CD4-positive, alpha-beta memory T cell (primary cell): ENCODE data around the gene FAM227B. TPM values are rescaled to one million over a fixed set of nuclear protein-coding genes. Genes with fewer than 3 reads are reported as not detected.
"Not testable (repeated sequence)": the region's sequence is repeated elsewhere in the genome, so short reads cannot be mapped to it uniquely, and the experiment has no call there.

Experiments used
- CTCF ChIA-PET: fragments of 350-600 bp; sonication (Branson Sonifier 250); formaldehyde crosslinking; loops from one replicate; lab custom pipeline; 2021; ENCODE audit warnings: inconsistent platforms; ENCODE audit not compliant: partially characterized antibody; lab: Charles Lee
- POLR2A ChIA-PET: fragments of 350-600 bp; sonication (Branson Sonifier 250); formaldehyde crosslinking; loops from one replicate; lab custom pipeline; 2021; ENCODE audit not compliant: partially characterized antibody; lab: Charles Lee
- DNase-seq, 5 donors: peaks; one replicate each; pipeline versions ENCODE4 v3.0.0 to v3.0.0-alpha.2; 2020 to 2022; ENCODE audit warnings: mixed read lengths in 1 of 5
- H3K27ac ChIP-seq: one replicate; pipeline ENCODE4 v1.7.0; 2013; ENCODE audit warnings: low read depth, low read length
- H3K27me3 ChIP-seq: 2 replicates; pipeline ENCODE4 v1.7.0; 2013; ENCODE audit warnings: mild to moderate bottlenecking, low read length, moderate library complexity; ENCODE audit not compliant: insufficient read depth
- H3K36me3 ChIP-seq: 2 replicates; pipeline ENCODE4 v1.7.0; 2013; ENCODE audit warnings: mild to moderate bottlenecking, low read length, moderate library complexity; ENCODE audit not compliant: insufficient read depth
- H3K4me1 ChIP-seq: 2 replicates; pipeline ENCODE4 v1.7.0; 2013; ENCODE audit warnings: mild to moderate bottlenecking, low read length, moderate library complexity; ENCODE audit not compliant: insufficient read depth
- H3K4me3 ChIP-seq, 2 donors: one replicate each; pipeline ENCODE4 v1.7.0; 2013; ENCODE audit warnings: low read length in 2 of 2, mild to moderate bottlenecking in 1 of 2
- H3K9me3 ChIP-seq, 2 donors: one replicate each; pipeline ENCODE4 v1.7.0; 2013; ENCODE audit warnings: low read length in 2 of 2, control low read depth in 1 of 2; ENCODE audit not compliant: control insufficient read depth in 1 of 2
- H3K27ac Mint-ChIP-seq, 7 donors: one replicate each; pipeline ENCODE4 v1.8.0; 2020 to 2021; ENCODE audit warnings: mixed read lengths in 7 of 7, mild to moderate bottlenecking in 6 of 7, inconsistent platforms in 3 of 7, moderate library complexity in 3 of 7
- H3K27me3 Mint-ChIP-seq, 2 donors: one replicate each; pipeline ENCODE4 v1.8.0; 2020 to 2021; ENCODE audit warnings: mixed read lengths in 2 of 2
- H3K36me3 Mint-ChIP-seq, 2 donors: one replicate each; pipeline ENCODE4 v1.8.0; 2020 to 2021; ENCODE audit warnings: mixed read lengths in 2 of 2, inconsistent platforms in 1 of 2, mild to moderate bottlenecking in 1 of 2
- H3K4me1 Mint-ChIP-seq, 4 donors: one replicate each; pipeline ENCODE4 v1.8.0; 2020 to 2021; ENCODE audit warnings: mixed read lengths in 4 of 4, mild to moderate bottlenecking in 1 of 4
- H3K4me3 Mint-ChIP-seq, 8 donors: one replicate each; pipeline ENCODE4 v1.8.0; 2020 to 2021; ENCODE audit warnings: mixed read lengths in 8 of 8, mild to moderate bottlenecking in 7 of 8, moderate library complexity in 6 of 8, inconsistent platforms in 3 of 8
- H3K9me3 Mint-ChIP-seq, 8 donors: one replicate each; pipeline ENCODE4 v1.8.0; 2020 to 2021; ENCODE audit warnings: mixed read lengths in 8 of 8, mild to moderate bottlenecking in 5 of 8, inconsistent platforms in 3 of 8, moderate library complexity in 1 of 8
- intact Hi-C: fragments of 100-400 bp; cut with micrococcal nuclease; formaldehyde crosslinking; loops from one replicate; pipeline ENCODE4 v1.15.1; 2023
- polyA plus RNA-seq, 2 donors: library from polyadenylated mRNA; unstranded; fragments of 300-500 nt; fragmentation: Illumina TruSeq; gene quantifications; one replicate each; pipeline ENCODE4 v1.2.3, GENCODE V29; 2021
- total RNA-seq, 2 experiments: library from RNA; stranded (reverse); gene quantifications; one replicate each; pipeline ENCODE4 v1.2.3, GENCODE V29; 2021

The FAM227B gene
- total and polyA plus RNA-seq, 4 experiments from 2014 or later, result 11.5 to 18.4 (median 13.2) TPM

DNA sequence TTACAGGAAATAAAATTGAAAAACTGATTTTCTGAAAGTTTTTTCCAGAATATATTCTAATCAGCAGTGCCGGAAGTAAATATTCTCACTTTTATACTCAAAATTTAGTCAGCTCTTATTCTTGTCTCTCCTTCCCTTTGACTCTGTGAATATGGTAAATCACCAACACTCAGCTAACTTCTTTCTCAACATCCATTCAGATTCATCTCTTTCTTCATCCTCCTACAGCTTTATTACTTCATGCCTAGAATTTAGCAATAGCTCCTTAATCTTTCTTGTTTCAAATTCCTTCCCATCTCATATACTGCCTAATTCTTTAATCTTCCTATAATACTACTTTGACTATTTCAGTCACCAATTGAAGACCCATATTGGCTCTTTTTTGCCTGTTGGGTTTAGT, 129.7 kb downstream of the FAM227B start:
- Histone ChIP-seq H3K4me3 (no peak overlapping the region), H3K27ac (no peak overlapping the region), H3K36me3 (no peaks in the 10 kb centered on the region), H3K27me3 (no peaks in the 10 kb centered on the region), H3K4me1 (no peaks in the 10 kb centered on the region), H3K9me3 (no peaks in the 10 kb centered on the region)
- DNase-seq, result no peak
- H3K4me1 Mint-ChIP-seq, result no peaks in the 10 kb centered on the region
- H3K4me3 Mint-ChIP-seq, result no peak overlapping the region
- no peaks in the 10 kb centered on the region for H3K36me3 Mint-ChIP-seq
- H3K27me3 Mint-ChIP-seq, result no peaks in the 10 kb centered on the region
- intact Hi-C loops, result no loop called here
- H3K9me3 Mint-ChIP-seq, result no peaks in the 10 kb centered on the region
- H3K27ac Mint-ChIP-seq, result no peak overlapping the region
- CTCF ChIA-PET, result no interaction called here
- POLR2A ChIA-PET, result no interaction called here

DNA sequence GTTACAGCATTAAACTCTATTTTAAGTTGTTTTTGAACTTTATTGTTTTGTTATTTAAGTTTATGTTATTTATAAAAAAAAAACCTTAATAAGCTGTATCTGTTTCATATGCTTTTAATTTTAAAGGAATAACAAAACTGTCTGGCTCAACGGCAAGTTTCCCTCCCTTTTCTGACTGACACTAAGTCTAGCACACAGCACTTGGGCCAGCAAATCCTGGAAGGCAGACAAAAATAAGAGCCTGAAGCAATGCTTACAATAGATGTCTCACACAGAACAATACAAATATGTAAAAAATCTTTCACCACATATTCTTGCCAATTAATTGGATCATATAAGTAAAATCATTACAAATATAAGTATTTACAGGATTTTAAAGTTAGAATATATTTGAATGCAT, 135.2 kb downstream of the FAM227B start:
- H3K36me3 ChIP-seq, H3K27me3 Mint-ChIP-seq, H3K4me3 ChIP-seq, H3K27ac ChIP-seq, H3K4me1 Mint-ChIP-seq, DNase-seq, H3K9me3 Mint-ChIP-seq, CTCF ChIA-PET, H3K9me3 ChIP-seq, H3K36me3 Mint-ChIP-seq, POLR2A ChIA-PET, H3K27ac Mint-ChIP-seq, intact Hi-C loops, H3K27me3 ChIP-seq, H3K4me1 ChIP-seq, H3K4me3 Mint-ChIP-seq: not testable (repeated sequence)

DNA sequence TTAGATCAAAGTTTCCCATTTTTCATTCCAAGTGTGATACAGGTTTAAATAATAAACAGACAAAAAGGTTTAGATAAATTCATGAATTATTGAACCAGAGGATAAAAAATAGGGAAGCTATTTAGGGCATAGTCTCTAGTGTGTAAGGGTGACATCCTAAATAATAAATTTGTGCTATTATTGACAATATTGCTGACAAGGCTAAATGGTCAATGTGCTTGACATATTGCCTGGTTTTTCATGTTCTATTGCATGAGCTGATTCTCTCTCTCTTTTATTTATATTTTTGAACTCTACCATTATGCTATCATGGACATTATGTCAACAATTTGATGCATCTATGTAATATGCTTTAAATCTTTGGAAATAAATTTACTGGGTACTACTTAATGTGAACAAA, 141.6 kb downstream of the FAM227B start:
- H3K4me1 ChIP-seq, CTCF ChIA-PET, POLR2A ChIA-PET, H3K9me3 ChIP-seq, H3K4me1 Mint-ChIP-seq, H3K27me3 Mint-ChIP-seq, H3K9me3 Mint-ChIP-seq, H3K4me3 ChIP-seq, H3K27me3 ChIP-seq, H3K27ac Mint-ChIP-seq, H3K36me3 ChIP-seq, H3K36me3 Mint-ChIP-seq, DNase-seq, intact Hi-C loops, H3K27ac ChIP-seq, H3K4me3 Mint-ChIP-seq: not testable (repeated sequence)

DNA sequence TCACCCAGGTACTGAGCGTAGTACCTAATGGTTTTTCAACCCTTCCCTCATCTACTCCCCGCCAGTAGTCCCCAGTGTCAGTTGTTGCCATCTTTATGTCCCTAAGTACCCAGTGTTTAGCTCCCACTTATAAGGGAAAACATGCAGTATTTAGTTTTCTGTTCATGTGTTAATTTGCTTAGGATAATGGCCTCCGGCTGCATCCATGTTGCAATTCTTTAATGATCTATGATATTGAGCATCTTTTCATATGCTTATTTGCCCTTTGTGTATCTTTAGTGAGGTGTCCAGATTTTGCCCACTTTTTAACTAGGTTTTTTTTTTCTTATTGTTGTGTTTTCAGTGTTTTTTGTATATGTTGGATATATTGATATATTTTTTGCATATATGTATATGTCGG, 142.6 kb downstream of the FAM227B start:
- H3K4me1 ChIP-seq, H3K27ac ChIP-seq, intact Hi-C loops, POLR2A ChIA-PET, H3K4me1 Mint-ChIP-seq, CTCF ChIA-PET, H3K4me3 Mint-ChIP-seq, H3K27me3 ChIP-seq, H3K36me3 Mint-ChIP-seq, H3K27ac Mint-ChIP-seq, H3K36me3 ChIP-seq, DNase-seq, H3K9me3 Mint-ChIP-seq, H3K27me3 Mint-ChIP-seq, H3K9me3 ChIP-seq, H3K4me3 ChIP-seq: not testable (repeated sequence)

DNA sequence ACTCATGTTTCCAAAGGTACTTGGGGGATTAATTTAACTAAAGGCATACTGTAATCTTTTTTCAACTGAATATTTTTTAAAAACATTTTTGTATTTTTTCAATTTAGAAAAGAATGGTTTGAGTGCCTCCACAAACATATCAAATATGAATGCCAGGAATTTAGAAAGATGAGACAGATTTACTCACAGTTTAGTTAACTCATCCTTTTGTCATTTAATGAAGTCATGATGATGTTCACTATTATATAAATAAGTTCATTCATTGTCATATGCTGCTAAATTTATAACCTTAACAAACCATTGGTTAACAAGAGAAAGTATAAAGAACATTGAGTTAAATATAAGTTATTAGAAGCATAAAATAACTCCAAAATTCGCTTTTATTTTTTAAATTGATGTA, 147.6 kb downstream of the FAM227B start:
- no peak overlapping the region for H3K4me3 Mint-ChIP-seq
- CTCF ChIA-PET, result no interaction called here
- intact Hi-C loops, result loop anchor here (5.0 kb wide), 1 partner anchor 529 kb away; no protein-coding TSS in a partner anchor

DNA sequence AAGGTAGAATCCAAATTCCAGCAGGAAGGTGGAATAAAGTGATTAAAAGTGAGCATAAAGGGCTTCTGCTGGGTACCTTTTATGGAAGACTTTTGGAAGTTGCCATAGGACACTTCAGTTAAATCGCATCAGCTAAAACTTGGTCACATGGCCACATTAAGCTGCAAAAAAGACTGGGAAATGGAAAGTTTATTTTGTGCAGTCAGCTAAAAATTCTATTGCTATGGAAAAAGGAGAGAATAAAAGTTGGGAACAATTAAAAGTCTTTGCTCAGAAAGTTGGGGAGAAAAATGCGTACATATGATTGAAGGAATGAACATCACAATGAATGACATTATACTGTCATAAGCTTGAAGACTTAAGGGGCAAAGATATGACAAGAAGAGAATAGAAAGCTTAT, 148.3 kb downstream of the FAM227B start:
- Histone ChIP-seq H3K4me1 (no peaks in the 10 kb centered on the region), H3K4me3 (no peak overlapping the region), H3K27me3 (no peaks in the 10 kb centered on the region), H3K36me3 (no peaks in the 10 kb centered on the region), H3K9me3 (no peaks in the 10 kb centered on the region), H3K27ac (no peak overlapping the region)
- Mint-ChIP-seq H3K4me1 (peaks cover 0 to 8% (median 3%) of the 10 kb centered on the region in 4 donors), H3K36me3 (no peaks in the 10 kb centered on the region), H3K4me3 (no peak overlapping the region), H3K27ac (peak overlapping the region in 1 of 7 donors; percentile 51), H3K9me3 (no peaks in the 10 kb centered on the region), H3K27me3 (no peaks in the 10 kb centered on the region)
- ChIA-PET POLR2A (no interaction called here), CTCF (interaction anchor here (1.2 to 1.8 kb wide), 4 partner anchors 11 to 672 kb away, joined by 3 to 10 read pairs (median 5); no protein-coding TSS in a partner anchor)
- intact Hi-C loops, result loop anchor here (5.0 kb wide), 1 partner anchor 530 kb away; no protein-coding TSS in a partner anchor
- DNase-seq, result no peak

More for the DNA sequence above, 147.6 kb downstream of the FAM227B start:
- Histone ChIP-seq H3K9me3 (no peaks in the 10 kb centered on the region), H3K27ac (no peak overlapping the region), H3K4me3 (no peak overlapping the region), H3K36me3 (no peaks in the 10 kb centered on the region), H3K27me3 (no peaks in the 10 kb centered on the region), H3K4me1 (no peaks in the 10 kb centered on the region)
- no peaks in the 10 kb centered on the region for H3K36me3 Mint-ChIP-seq
- no peaks in the 10 kb centered on the region for H3K9me3 Mint-ChIP-seq
- POLR2A ChIA-PET, result no interaction called here
- H3K27ac Mint-ChIP-seq, result no peak overlapping the region
- peaks cover 0 to 8% (median 3%) of the 10 kb centered on the region in 4 donors for H3K4me1 Mint-ChIP-seq
- no peaks in the 10 kb centered on the region for H3K27me3 Mint-ChIP-seq
- DNase-seq, result no peak

DNA sequence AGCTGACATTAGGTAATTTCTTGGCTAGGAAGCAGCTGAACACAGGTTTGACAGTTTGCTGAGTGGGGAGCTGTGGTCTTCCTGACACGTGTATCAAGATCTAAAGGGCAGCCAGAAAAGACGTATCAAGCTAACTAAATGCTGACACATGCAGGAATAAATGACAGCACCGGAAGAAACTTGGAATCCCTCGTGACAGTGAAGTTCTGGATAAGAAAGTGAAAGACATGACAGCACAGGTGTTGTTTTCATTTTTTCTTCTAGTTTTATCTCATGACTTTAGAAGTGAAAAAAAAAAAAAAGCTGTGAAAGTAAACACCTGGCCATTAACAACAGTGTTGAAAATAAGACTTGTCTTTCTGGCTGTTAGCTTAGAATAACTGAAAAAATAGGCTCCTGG, 148.9 kb downstream of the FAM227B start:
- Histone ChIP-seq H3K27me3 (no peaks in the 10 kb centered on the region), H3K36me3 (no peaks in the 10 kb centered on the region), H3K4me1 (no peaks in the 10 kb centered on the region), H3K4me3 (no peak overlapping the region), H3K9me3 (no peaks in the 10 kb centered on the region), H3K27ac (no peak overlapping the region)
- Mint-ChIP-seq H3K27me3 (no peaks in the 10 kb centered on the region), H3K4me3 (peak overlapping the region in 4 of 8 donors; percentile 7 to 72 (median 48)), H3K36me3 (no peaks in the 10 kb centered on the region), H3K4me1 (peaks cover 0 to 8% (median 6%) of the 10 kb centered on the region in 4 donors), H3K9me3 (no peaks in the 10 kb centered on the region), H3K27ac (peak overlapping the region in 2 of 7 donors; percentile 4 to 34)
- ChIA-PET POLR2A (no interaction called here), CTCF (interaction anchor here (1.0 to 1.8 kb wide), 7 partner anchors 10 to 673 kb away, joined by 3 to 10 read pairs (median 4); no protein-coding TSS in a partner anchor)
- peak in 2 of 5 donors; percentile 0 to 39 for DNase-seq
- intact Hi-C loops, result loop anchor here (5.0 kb wide), 1 partner anchor 531 kb away; no protein-coding TSS in a partner anchor
